HG03175 (cell line): ENCODE data around the gene DGKD.

Experiments used
- ATAC-seq: cut with Tn5 transposase; IDR thresholded peaks from one replicate; pipeline ENCODE4 v1.9.1; 2021; ENCODE audit warnings: mild to moderate bottlenecking, moderate library complexity; ENCODE audit not compliant: unreplicated experiment

Gene DGKD

DNA sequence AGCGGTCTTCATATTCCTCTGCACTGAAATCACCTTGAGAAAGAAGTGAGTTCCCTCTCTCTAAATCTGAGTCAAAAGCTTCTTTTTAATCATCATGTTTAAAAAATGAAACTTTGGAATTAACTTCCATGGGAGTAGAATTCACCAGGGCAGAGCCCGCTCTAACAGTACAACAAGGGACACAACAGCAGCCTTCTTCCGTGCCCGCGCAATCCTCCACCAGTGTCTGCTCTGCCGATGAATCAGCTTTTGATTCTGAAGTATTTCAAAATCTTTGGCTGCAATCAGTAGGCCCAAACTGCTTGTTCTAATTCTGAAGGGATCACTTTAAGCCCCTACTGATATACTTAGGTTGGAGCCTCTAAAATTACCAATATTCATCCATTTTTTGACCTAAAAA, 135.4 kb downstream of the DGKD start:
- no peak for ATAC-seq

GRCh38 chr2:233490831-233491230, 136.5 kb downstream of the DGKD start:
- ATAC-seq = no peak

- no peak for ATAC-seq
Measured at GRCh38 chr2:233491326-233491725, 137.0 kb downstream of the DGKD start.

DNA sequence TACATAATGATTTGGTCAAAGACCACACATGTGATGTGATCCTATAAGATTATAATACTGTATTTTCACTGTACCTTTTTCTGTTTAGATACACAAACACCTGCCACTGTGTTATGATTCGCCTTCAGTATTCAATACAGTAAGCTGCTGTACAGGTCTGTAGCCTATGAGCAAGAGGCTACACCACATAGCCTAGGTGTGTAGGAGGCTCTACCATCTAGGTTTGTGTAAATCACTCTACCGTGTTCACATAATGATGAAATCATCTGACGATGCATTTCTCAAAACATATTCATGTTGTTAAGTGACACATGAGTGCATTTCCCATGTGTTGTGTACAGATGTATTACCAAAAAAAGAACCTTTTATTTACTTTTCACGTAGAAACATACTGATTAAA, 137.8 kb downstream of the DGKD start:
- no peak for ATAC-seq

GRCh38 chr2:233492751-233493150, 138.5 kb downstream of the DGKD start:
- no peak for ATAC-seq

- no peak for ATAC-seq
Measured at GRCh38 chr2:233495503-233496496, 141.5 kb downstream of the DGKD start.

GRCh38 chr2:233497692-233498091, 143.4 kb downstream of the DGKD start:
- ATAC-seq = no peak

GRCh38 chr2:233498126-233498525, 143.8 kb downstream of the DGKD start:
- no peak for ATAC-seq

GRCh38 chr2:233499928-233500327, 145.6 kb downstream of the DGKD start:
- ATAC-seq = no peak

DNA sequence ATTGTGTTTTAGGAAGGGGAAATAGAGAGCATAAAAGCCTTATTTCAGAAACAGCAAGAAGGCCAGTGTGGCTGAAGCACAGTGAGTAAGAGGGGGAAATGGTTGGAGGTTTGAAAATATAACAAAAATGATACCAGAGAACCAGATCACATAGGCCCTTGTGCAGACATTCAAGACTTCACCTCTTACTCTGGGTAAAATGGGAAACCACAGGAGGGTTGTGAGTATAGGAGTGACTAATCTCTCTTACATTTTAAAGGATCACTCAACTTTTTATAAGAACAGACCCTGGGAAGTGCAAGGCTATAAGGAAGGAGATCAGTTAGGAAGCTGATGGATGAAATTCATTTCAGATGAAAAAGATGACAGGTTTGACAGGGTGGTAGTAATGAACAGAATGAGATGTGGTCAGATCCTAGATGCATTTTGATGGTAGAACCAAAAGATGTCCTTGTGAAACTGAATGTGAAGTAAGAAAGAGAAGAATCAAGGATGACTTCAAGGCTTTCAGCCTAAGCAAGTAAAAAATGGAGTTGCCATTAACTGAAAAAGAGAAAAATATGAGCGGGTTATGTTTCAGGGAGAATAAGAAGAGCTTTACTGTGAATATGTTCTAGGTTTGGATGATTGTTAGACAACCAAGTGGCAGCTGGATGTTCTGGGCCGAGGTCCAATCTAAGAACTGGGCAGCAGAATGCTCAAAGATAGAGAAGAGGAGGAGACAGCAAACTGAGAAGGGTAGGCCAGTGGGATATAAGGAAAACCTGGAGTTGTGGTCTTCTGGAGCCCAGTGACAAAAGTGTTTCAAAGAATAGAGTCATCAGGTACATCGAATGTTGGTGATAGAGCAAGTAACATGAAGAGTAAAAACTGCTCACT, 147.1 kb downstream of the DGKD start:
- ATAC-seq = no peak

- no peak for ATAC-seq
Measured at GRCh38 chr2:233503481-233503880, 149.2 kb downstream of the DGKD start.

- no peak for ATAC-seq
Measured at GRCh38 chr2:233503947-233504637, 149.8 kb downstream of the DGKD start.

GRCh38 chr2:233513953-233514655, 159.8 kb downstream of the DGKD start:
- no peak for ATAC-seq

DNA sequence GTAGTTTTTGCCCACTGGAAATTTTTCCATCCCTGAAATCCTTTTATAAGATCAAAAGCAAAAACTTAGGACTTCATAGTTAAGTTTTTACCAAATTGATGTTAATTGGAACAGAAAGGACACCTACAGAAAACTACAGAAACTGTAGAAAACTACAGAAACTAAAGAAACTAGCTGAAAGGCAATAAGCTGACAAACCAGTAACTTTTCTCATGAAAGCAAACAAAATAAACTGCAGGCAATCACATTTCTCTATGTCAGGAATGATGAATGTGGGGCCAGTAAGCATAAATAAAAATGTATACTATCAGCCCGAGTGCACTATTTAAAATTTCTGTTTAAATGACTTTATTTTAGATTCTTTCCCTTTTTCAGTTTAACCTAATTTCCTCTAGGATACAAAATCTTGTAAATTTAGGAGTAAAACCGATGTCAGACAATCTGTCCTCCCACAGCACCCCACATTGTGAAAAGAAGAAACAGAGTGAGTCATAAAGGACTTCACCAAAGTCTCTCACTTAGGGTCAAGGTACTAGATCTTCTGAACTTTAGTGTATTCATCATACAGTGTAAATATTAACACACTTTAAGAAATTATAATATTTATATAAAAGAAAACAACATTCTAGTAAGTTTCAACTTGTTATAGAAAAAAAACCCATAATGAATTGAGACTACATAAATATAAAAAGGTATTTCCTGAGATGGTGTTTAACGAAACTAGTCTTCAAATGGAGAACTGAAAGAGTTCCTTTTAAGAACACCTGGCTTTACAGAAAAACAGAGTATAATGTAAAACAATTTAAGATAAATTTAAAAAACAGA, 165.7 kb downstream of the DGKD start:
- peak; percentile 96 for ATAC-seq
